ENCODE measurements around the gene APOB. TPM values are rescaled to one million over a fixed set of nuclear protein-coding genes. Genes with fewer than 3 reads are reported as not detected.

The APOB gene
- total and polyA plus RNA-seq, 2 of the 13 experiments (the other 11 are each of a cell fraction or from before 2014, with no cell fraction given), result 1,569 to 2,515 TPM

GRCh38 chr2:21004181-21004572 lies 39.7 kb downstream of the APOB start:
- H4K20me1 ChIP-seq (ENCODE audit: insufficient read depth, low read length), result peaks cover 94% of the 10 kb centered on the region
- H3K4me3 ChIP-seq (replicated peaks in 1 of 3; ENCODE audit: insufficient read depth in 1 of 3, low read depth in 2 of 3, low read length in 3 of 3), result no peak overlapping the region
- FAIRE-seq (no peak), ATAC-seq (no peak), DNase-seq (ENCODE audit: low spot score) (no peak)
- no peak overlapping the region for H3K27ac ChIP-seq (ENCODE audit: extremely low read length, insufficient read depth, low read length)
- intact Hi-C loops (cut with micrococcal nuclease; ENCODE audit: unreplicated experiment) (loop anchor here (10.0 kb wide), 1 partner anchor 409 kb away; no protein-coding TSS in a partner anchor), in situ Hi-C loops (cut with HindIII; ENCODE audit: extremely low pct_ligation_motif_present, low pct_unique_long_range_greater_than_20kb) (no loop called here)
- ChIA-PET CTCF (ENCODE audit: low intra/inter-chr PET ratio, low total read pairs) (no interaction called here), POLR2A (interaction anchor here (0.9 to 13.6 kb wide), 3 partner anchors 16 to 38 kb away, joined by 3 to 119 read pairs (median 3); no protein-coding TSS in a partner anchor)
- H2AFZ ChIP-seq (ENCODE audit: low read length), result no peak overlapping the region
- no TSS peak for BruUV-seq (replicated peaks)
- 97% methylated on average over 10 of the region's 10 CpGs for WGBS (ENCODE audit: low lambda C conversion rate)
- no peaks in the 10 kb centered on the region for H3K9me3 ChIP-seq (ENCODE audit: low read length)
- H3K9ac ChIP-seq (ENCODE audit: insufficient read depth, low read depth, low read length), result no peak overlapping the region
- H3K4me2 ChIP-seq (ENCODE audit: low read depth, low read length), result no peak overlapping the region
- H3K27me3 ChIP-seq (ENCODE audit: control insufficient read depth in 1 of 2, insufficient read depth in 2 of 2, low read length in 2 of 2), result no peaks in the 10 kb centered on the region
- peaks cover 29% of the 10 kb centered on the region for H3K4me1 ChIP-seq (ENCODE audit: insufficient read depth, low read length)
- peaks cover 6% of the 10 kb centered on the region for H3K79me2 ChIP-seq (ENCODE audit: insufficient read depth, low read length)
- peaks cover 36 to 79% of the 10 kb centered on the region in 2 experiments for H3K36me3 ChIP-seq (replicated peaks in 1 of 2; ENCODE audit: control insufficient read depth in 1 of 2, insufficient read depth in 2 of 2, low read length in 2 of 2)
- TF ChIP-seq CSRNP1 (CRISPR knock-in tag; IDR thresholded peaks at IDR 0.05) (no peak), ZNF3 (CRISPR knock-in tag; IDR thresholded peaks at IDR 0.05) (no peak), RBFOX2 (IDR thresholded peaks at IDR 0.05; ENCODE audit: low read depth, low read length) (peak; percentile 32), RBM22 (optimal IDR thresholded peaks at IDR 0.05; ENCODE audit: low read length) (peak; percentile 100), ZNF816 (CRISPR knock-in tag; IDR thresholded peaks at IDR 0.05; ENCODE audit: borderline replicate concordance) (peak; percentile 74; the same call in 1 of the 2 replicates), MBD4 (IDR thresholded peaks at IDR 0.05; ENCODE audit: borderline replicate concordance, low read length) (peak; percentile 81), ZNF572 (CRISPR knock-in tag; IDR thresholded peaks at IDR 0.05) (peak; percentile 49; the same call in 1 of the 2 replicates), POGK (CRISPR knock-in tag; conservative IDR thresholded peaks at IDR 0.05) (0 out of 2 replicates have a peak, but pooled peaks have one; percentile 24), GATAD1 (CRISPR knock-in tag; IDR thresholded peaks at IDR 0.05) (no peak), ZBTB26 (CRISPR knock-in tag; IDR thresholded peaks at IDR 0.05; ENCODE audit: borderline replicate concordance) (no peak), ZC3H13 (CRISPR knock-in tag; IDR thresholded peaks at IDR 0.05) (peak; percentile 98), PBX2 (CRISPR knock-in tag; IDR thresholded peaks at IDR 0.05) (no peak), POLR2AphosphoS2 (IDR thresholded peaks at IDR 0.05; ENCODE audit: low read depth, low read length) (0 out of 2 replicates have a peak, but pooled peaks have one; percentile 23), HNF1B (CRISPR knock-in tag; IDR thresholded peaks at IDR 0.05) (0 out of 2 replicates have a peak, but pooled peaks have one; percentile 24), KLF9 (CRISPR knock-in tag; IDR thresholded peaks at IDR 0.05; ENCODE audit: low read depth) (0 out of 2 replicates have a peak, but pooled peaks have one; percentile 8), ZNF446 (CRISPR knock-in tag; IDR thresholded peaks at IDR 0.05) (peak; percentile 37; the same call in 1 of the 2 replicates), ZNF605 (CRISPR knock-in tag; IDR thresholded peaks at IDR 0.05) (0 out of 2 replicates have a peak, but pooled peaks have one; percentile 48), POLR2A (IDR thresholded peaks at IDR 0.05; ENCODE audit: insufficient read depth in 1 of 2, low read depth in 2 of 2, low read length in 2 of 2) (peak; percentile 64 to 72), HDAC2 (CRISPR knock-in tag; IDR thresholded peaks at IDR 0.05) (no peak)

Data from HepG2 (cell line).